Omental fat pad (tissue), 4 donors: ENCODE data around the gene ESYT1. TPM values are rescaled to one million over a fixed set of nuclear protein-coding genes. Genes with fewer than 3 reads are reported as not detected.

Experiments
- ATAC-seq: fragments of 150-250 bp; one replicate; pipeline ENCODE4 v1.9.1; 2016; ENCODE audit warnings: mild to moderate bottlenecking, moderate library complexity; ENCODE audit not compliant: low FRiP score
- DNase-seq: peaks from one replicate; pipeline ENCODE4 v3.0.0-alpha.2; 2019; ENCODE audit warnings: low spot score
- total RNA-seq, 4 donors: library from RNA; depleted of rRNA; stranded (reverse); fragments of >200 nt; gene quantifications; one replicate each; pipeline ENCODE4 v1.1.0, GENCODE V29; 2016
- TF ChIP-seq, protein P1 (sequence below), 3 donors: fragments of 450-650 bp; IDR thresholded peaks; one replicate each; pipeline ENCODE4 v1.5.1; 2016 to 2017; ENCODE audit warnings: antibody characterized with exemption in 3 of 3, mild to moderate bottlenecking in 3 of 3, moderate library complexity in 2 of 3

Gene ESYT1
- total RNA-seq, 4 donors from 2014 or later: 129 to 447 (median 345) TPM

DNA sequence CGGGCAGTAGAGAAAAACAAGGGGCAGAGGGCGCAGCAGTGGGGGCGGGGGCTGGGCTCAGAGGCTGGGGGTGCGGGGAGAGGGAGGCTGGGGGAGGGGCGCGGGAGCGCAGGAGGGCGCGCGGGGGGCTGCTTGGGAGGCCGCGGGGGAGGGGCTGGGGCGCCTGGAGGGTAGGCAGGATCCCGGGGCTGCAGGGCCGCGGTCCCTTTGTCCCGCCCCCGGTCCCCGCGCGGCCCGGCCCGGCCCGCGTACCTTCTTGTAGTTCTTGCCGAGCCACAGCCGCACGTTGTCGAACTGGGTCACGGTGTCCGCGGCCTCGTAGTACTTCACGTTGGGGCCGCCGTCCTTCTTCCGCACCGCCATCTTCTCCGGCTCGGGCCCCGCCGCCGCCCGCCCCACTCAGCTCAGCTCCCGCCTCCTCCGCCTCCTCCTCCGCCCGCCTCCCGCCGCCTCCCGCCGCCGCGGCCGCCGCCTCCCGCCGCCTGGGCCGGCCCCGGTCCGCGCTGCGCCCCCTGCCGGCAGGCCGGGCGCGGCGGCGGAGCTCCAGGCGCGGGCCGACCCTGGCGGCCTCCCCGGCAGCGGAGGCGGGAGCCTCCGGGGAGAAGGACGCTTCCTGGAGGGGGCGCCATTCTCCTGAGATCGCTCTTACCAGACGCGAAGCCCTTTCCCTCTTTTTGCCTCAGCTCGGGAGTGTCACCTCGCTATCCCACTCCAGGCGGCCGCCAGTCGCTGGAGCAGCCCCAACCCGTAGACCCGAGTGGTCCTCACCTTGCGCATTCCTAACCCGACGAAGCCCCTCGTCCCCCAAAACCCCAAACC lies 61.2 kb downstream of the ESYT1 start, which contains the start of gene SMARCC2:
TSS of gene SMARCC2 (minus strand) at position 385 of the 819 bp plus-strand sequence. CDS start at position 363, 22 bp downstream.
- DNase-seq: peak; percentile 88
- TF ChIP-seq, protein P1, sequence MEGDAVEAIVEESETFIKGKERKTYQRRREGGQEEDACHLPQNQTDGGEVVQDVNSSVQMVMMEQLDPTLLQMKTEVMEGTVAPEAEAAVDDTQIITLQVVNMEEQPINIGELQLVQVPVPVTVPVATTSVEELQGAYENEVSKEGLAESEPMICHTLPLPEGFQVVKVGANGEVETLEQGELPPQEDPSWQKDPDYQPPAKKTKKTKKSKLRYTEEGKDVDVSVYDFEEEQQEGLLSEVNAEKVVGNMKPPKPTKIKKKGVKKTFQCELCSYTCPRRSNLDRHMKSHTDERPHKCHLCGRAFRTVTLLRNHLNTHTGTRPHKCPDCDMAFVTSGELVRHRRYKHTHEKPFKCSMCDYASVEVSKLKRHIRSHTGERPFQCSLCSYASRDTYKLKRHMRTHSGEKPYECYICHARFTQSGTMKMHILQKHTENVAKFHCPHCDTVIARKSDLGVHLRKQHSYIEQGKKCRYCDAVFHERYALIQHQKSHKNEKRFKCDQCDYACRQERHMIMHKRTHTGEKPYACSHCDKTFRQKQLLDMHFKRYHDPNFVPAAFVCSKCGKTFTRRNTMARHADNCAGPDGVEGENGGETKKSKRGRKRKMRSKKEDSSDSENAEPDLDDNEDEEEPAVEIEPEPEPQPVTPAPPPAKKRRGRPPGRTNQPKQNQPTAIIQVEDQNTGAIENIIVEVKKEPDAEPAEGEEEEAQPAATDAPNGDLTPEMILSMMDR (IDR thresholded peaks at IDR 0.05): peak in 2 of 3 donors; percentile 38 to 63
- peak; percentile 92 for ATAC-seq

DNA sequence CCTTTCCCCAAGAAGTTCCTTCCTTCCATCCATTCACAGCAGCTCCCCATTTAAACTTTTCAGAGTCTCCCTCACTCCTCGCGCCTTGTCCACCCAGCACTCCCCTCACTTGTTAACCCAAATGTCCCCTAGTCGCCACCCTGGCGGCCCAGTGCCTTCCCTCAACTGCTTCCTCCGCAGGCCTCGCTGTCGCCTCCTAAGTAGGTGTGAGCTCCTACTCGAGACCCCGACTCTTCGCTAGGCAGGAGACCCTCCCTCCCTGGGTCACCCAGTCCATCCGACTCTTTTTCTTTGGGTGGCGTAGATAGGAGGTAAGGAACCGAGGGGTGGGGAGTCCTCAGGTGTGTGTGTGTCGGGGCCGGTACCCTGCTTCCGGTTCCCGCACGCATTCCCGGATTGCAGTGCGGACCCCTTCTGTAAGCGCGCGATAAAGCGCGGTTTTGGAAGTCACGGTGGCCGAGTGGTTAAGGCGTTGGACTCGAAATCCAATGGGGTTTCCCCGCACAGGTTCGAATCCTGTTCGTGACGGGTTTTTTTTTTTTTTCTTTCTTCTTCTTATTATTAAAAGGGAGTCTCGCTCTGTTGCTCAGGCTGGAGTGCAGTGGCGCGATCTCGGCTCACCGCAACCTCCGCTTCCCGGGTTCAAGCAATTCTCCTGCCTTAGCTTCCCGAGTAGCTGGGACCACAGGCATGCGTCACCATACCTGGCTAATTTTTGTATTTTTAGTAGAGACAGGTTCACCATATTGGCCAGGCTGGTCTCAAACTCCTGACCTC lies 62.0 kb downstream of the ESYT1 start:
- TF ChIP-seq, protein P1 (IDR thresholded peaks at IDR 0.05): peak in 1 of 3 donors; percentile 14
- DNase-seq (peak; percentile 85), ATAC-seq (peak; percentile 61)

DNA sequence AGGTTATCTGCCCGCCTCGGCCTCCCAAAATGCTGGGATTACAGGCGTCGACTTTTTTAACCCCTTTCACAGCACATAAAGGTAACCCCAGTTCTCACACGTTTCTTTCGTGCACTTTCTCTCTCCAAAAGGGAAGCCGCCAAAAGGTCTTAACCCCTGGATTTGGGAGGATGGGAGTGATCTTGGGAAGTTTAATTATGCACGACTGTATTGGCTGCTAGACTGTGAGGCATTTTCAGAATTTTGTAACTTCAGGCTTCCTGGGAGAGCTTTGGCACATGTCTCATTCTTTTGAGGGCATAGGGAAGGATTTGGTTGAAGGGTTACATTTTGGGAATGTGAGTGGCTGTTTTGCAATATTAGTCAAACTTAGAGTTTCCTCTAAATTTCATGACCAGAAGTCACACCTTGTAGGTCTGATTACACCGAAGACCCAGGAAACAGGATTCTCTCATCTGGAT lies 62.7 kb downstream of the ESYT1 start:
- ATAC-seq: peak; percentile 30

DNA sequence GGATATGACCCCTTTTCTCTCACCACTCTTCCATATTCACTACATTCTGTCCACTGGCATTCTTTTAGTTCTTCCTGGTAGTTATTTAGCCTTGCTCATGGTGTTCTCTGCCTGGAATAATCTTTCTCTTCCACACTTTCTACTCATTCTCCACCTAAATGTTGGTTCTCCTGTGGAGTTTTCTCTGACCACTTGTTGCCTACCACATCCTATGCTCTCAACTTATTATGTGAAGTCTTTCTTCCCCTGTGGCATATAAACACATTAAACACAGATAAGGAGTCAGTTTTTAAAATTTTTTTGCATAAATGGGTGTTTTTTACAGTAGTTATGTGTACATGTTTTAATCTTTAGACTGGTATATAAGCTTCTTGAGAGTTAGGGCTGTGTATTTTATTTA lies 64.5 kb downstream of the ESYT1 start:
- TF ChIP-seq, protein P1 (IDR thresholded peaks at IDR 0.05): no peak
- DNase-seq (no peak), ATAC-seq (no peak)

More for the DNA sequence above, 62.7 kb downstream of the ESYT1 start:
- DNase-seq: no peak
- TF ChIP-seq, protein P1 (IDR thresholded peaks at IDR 0.05): no peak

DNA sequence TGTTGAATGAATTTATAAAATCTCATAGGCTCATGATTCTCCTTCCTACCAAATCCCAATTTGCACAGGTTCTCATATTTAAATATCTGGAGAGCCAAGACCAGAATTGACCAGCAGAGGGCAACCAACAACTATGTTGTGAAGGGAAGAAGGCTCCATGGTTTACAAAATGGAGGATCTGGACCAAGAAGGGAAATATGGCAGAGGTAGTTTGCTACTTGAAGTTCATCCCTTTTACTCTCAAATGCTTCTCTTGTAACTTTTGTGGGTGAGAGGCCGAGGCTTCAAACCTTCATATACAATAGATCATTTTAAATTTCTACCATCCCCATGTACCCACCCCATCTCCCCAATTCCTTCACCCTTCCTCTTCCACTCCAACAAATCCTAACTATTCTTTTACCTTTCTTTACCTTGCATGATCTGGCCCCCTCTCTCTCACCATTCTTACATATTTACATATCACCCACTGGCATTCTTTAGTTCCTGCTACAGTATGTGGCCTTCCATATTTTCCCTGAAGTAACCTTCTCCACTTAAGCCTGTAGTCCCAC lies 65.0 kb downstream of the ESYT1 start:
- TF ChIP-seq, protein P1 (IDR thresholded peaks at IDR 0.05): peak in 2 of 3 donors; percentile 3 to 57
- DNase-seq (peak; percentile 82), ATAC-seq (no peak)

Other genes starting within 250 kb of the ESYT1 start
- 10 to 100 TPM; 28.2 to 37.6 (median 29.8) TPM for gene PYM1, start 200.4 kb upstream of the ESYT1 start, total RNA-seq
- gene DGKA, start 197.1 kb upstream of the ESYT1 start, total RNA-seq: 10 to 100 TPM; 26.0 to 57.0 (median 37.9) TPM
- 1 to 10 TPM in 2 of 4 donors, under 1 TPM in 2; 0.65 to 5.2 (median 1.2) TPM for gene PMEL, start 162.2 kb upstream of the ESYT1 start, total RNA-seq
- 10 to 100 TPM in 3 of 4 donors, 1 to 10 TPM in 1; 9.7 to 23.7 (median 17.5) TPM for gene CDK2, start 161.4 kb upstream of the ESYT1 start, total RNA-seq
- 10 to 100 TPM; 46.2 to 71.5 (median 64.8) TPM for gene RAB5B, start 154.2 kb upstream of the ESYT1 start, total RNA-seq
- 10 to 100 TPM; 14.5 to 43.0 (median 22.9) TPM for gene SUOX, start 131.0 kb upstream of the ESYT1 start, total RNA-seq
- gene IKZF4, start 107.2 kb upstream of the ESYT1 start, total RNA-seq: 10 to 100 TPM in 1 of 4 donors, 1 to 10 TPM in 3; 4.4 to 10.3 (median 6.6) TPM
- gene RPS26, start 86.3 kb upstream of the ESYT1 start, total RNA-seq: 1,000 to 10,000 TPM in 2 of 4 donors, 100 to 1,000 TPM in 2; 482 to 1,592 (median 1,024) TPM
- 1 to 10 TPM; 2.9 to 8.3 (median 7.6) TPM for gene ERBB3, start 48.1 kb upstream of the ESYT1 start, total RNA-seq
- gene PA2G4, start 23.7 kb upstream of the ESYT1 start, total RNA-seq: 100 to 1,000 TPM in 3 of 4 donors, 10 to 100 TPM in 1; 90.2 to 232 (median 119) TPM
- 1,000 to 10,000 TPM; 2,553 to 3,094 (median 2,929) TPM for gene RPL41, start 11.6 kb upstream of the ESYT1 start, total RNA-seq
- 1 to 10 TPM; 3.5 to 5.5 (median 4.9) TPM for gene ZC3H10, start 10.0 kb upstream of the ESYT1 start, total RNA-seq
- 10 to 100 TPM; 25.8 to 42.4 (median 31.8) TPM for gene MYL6B, start 24.3 kb downstream of the ESYT1 start, total RNA-seq
- gene MYL6, start 30.1 kb downstream of the ESYT1 start, total RNA-seq: 1,000 to 10,000 TPM; 2,379 to 4,265 (median 3,293) TPM
- 100 to 1,000 TPM in 1 of 4 donors, 10 to 100 TPM in 3; 65.5 to 101 (median 82.1) TPM for gene SMARCC2, start 61.2 kb downstream of the ESYT1 start, total RNA-seq
- 100 to 1,000 TPM in 1 of 4 donors, 10 to 100 TPM in 3; 50.0 to 128 (median 76.2) TPM for gene RNF41, start 93.7 kb downstream of the ESYT1 start, total RNA-seq
- 10 to 100 TPM; 13.2 to 24.3 (median 17.2) TPM for gene NABP2, start 96.1 kb downstream of the ESYT1 start, total RNA-seq
- not detected for gene SLC39A5, start 101.8 kb downstream of the ESYT1 start, total RNA-seq
- gene ANKRD52, start 130.1 kb downstream of the ESYT1 start, total RNA-seq: 10 to 100 TPM; 13.6 to 19.2 (median 16.8) TPM
- gene COQ10A, start 138.7 kb downstream of the ESYT1 start, total RNA-seq: 10 to 100 TPM in 3 of 4 donors, 1 to 10 TPM in 1; 9.0 to 18.1 (median 13.5) TPM
- gene CS, start 172.1 kb downstream of the ESYT1 start, total RNA-seq: 100 to 1,000 TPM; 143 to 210 (median 194) TPM
- gene CNPY2, start 187.7 kb downstream of the ESYT1 start, total RNA-seq: 10 to 100 TPM; 60.4 to 77.8 (median 69.7) TPM
- 10 to 100 TPM; 17.3 to 57.8 (median 40.7) TPM for gene PAN2, start 205.7 kb downstream of the ESYT1 start, total RNA-seq
- 1 to 10 TPM in 1 of 4 donors, not detected in 3; 2.2 TPM for gene IL23A, start 210.6 kb downstream of the ESYT1 start, total RNA-seq
- gene STAT2, start 231.8 kb downstream of the ESYT1 start, total RNA-seq: 100 to 1,000 TPM; 137 to 256 (median 177) TPM
- gene APOF, start 234.6 kb downstream of the ESYT1 start, total RNA-seq: not detected